ENCODE results near the gene NKAIN4.

- TF ChIP-seq CTCF (IDR thresholded peaks at IDR 0.05): no peak
- TF ChIP-seq POLR2A (IDR thresholded peaks at IDR 0.05): no peak
Measured at GRCh38 chr20:63238031-63238430, 16.2 kb downstream of the NKAIN4 start.
